ENCODE data around the gene SSBP4.
"Not testable (repeated sequence)": the region's sequence is repeated elsewhere in the genome, so short reads cannot be mapped to it uniquely, and the experiment has no call there.

SSBP4 gene

GRCh38 chr19:18419195-18419698 lies at the start of gene SSBP4:
Gene SSBP4, plus strand, starts transcription at chr19:18419398. Its CDS starts 251 bp downstream, at chr19:18419649.
- DNase-seq (ENCODE audit: extremely low spot score, insufficient read length, low read depth) (peak; percentile 78), FAIRE-seq (peak; percentile 56)

- no peak for DNase-seq (ENCODE audit: extremely low spot score, insufficient read length, low read depth)
- no peak for FAIRE-seq
Observed at GRCh38 chr19:18373407-18373891, 45.7 kb upstream of the SSBP4 start.

- peak; percentile 93 for DNase-seq (ENCODE audit: extremely low spot score, insufficient read length, low read depth)
- FAIRE-seq, result peak; percentile 92
Observed at GRCh38 chr19:18373892-18374629, 45.1 kb upstream of the SSBP4 start.

GRCh38 chr19:18377026-18377425 lies 42.2 kb upstream of the SSBP4 start:
- FAIRE-seq (no peak), DNase-seq (ENCODE audit: extremely low spot score, insufficient read length, low read depth) (no peak)

GRCh38 chr19:18379803-18380747 lies 39.1 kb upstream of the SSBP4 start:
- DNase-seq (ENCODE audit: extremely low spot score, insufficient read length, low read depth) (no peak), FAIRE-seq (no peak)

- DNase-seq (ENCODE audit: extremely low spot score, insufficient read length, low read depth) (no peak), FAIRE-seq (no peak)
Observed at GRCh38 chr19:18380843-18381242, 38.4 kb upstream of the SSBP4 start.

- FAIRE-seq, result not testable (repeated sequence)
Observed at GRCh38 chr19:18383622-18384021, 35.6 kb upstream of the SSBP4 start.

GRCh38 chr19:18384775-18385174 lies 34.4 kb upstream of the SSBP4 start:
- FAIRE-seq (no peak), DNase-seq (ENCODE audit: extremely low spot score, insufficient read length, low read depth) (no peak)

More at GRCh38 chr19:18383622-18384021, 35.6 kb upstream of the SSBP4 start:
- DNase-seq (ENCODE audit: extremely low spot score, insufficient read length, low read depth), result not testable (repeated sequence)

GRCh38 chr19:18385359-18385674 lies 33.9 kb upstream of the SSBP4 start:
- no peak for FAIRE-seq
- DNase-seq (ENCODE audit: extremely low spot score, insufficient read length, low read depth), result no peak

- FAIRE-seq (peak; percentile 48), DNase-seq (ENCODE audit: extremely low spot score, insufficient read length, low read depth) (no peak)
Observed at GRCh38 chr19:18385675-18386542, 33.3 kb upstream of the SSBP4 start, which contains the start of gene GDF15. Gene GDF15, plus strand, starts transcription at chr19:18386158. Its CDS starts 32 bp downstream, at chr19:18386190.

- DNase-seq (ENCODE audit: extremely low spot score, insufficient read length, low read depth) (no peak), FAIRE-seq (no peak)
Observed at GRCh38 chr19:18386543-18387271, 32.5 kb upstream of the SSBP4 start.

- peak; percentile 90 for FAIRE-seq
- peak; percentile 87 for DNase-seq (ENCODE audit: extremely low spot score, insufficient read length, low read depth)
Observed at GRCh38 chr19:18388100-18388959, 30.9 kb upstream of the SSBP4 start.

GRCh38 chr19:18388960-18389725 lies 30.1 kb upstream of the SSBP4 start:
- no peak for FAIRE-seq
- DNase-seq (ENCODE audit: extremely low spot score, insufficient read length, low read depth), result no peak

GRCh38 chr19:18389726-18390064 lies 29.5 kb upstream of the SSBP4 start:
- FAIRE-seq (no peak), DNase-seq (ENCODE audit: extremely low spot score, insufficient read length, low read depth) (no peak)

- FAIRE-seq, result no peak
- no peak for DNase-seq (ENCODE audit: extremely low spot score, insufficient read length, low read depth)
Observed at GRCh38 chr19:18390065-18390907, 28.9 kb upstream of the SSBP4 start.

GRCh38 chr19:18391509-18392075 lies 27.6 kb upstream of the SSBP4 start:
- FAIRE-seq, result no peak
- no peak for DNase-seq (ENCODE audit: extremely low spot score, insufficient read length, low read depth)

Measured in GM18507 (cell line).